Measurements from ENCODE around the gene PCDHGA6. TPM values are rescaled to one million over a fixed set of nuclear protein-coding genes. Genes with fewer than 3 reads are reported as not detected.
A peak's percentile ranks its signal among the peaks of the same experiment; 100 is the strongest.
"Not testable (repeated sequence)": the region's sequence is repeated elsewhere in the genome, so short reads cannot be mapped to it uniquely, and the experiment has no call there.

Gene PCDHGA6
- polyA plus RNA-seq (2014; cell fraction: cytosol; rRNA removed): 0.54 and 0.83 TPM in 2 replicates
- polyA plus RNA-seq (2014; cell fraction: nucleus; rRNA removed): 2.8 TPM in 2 replicates

DNA sequence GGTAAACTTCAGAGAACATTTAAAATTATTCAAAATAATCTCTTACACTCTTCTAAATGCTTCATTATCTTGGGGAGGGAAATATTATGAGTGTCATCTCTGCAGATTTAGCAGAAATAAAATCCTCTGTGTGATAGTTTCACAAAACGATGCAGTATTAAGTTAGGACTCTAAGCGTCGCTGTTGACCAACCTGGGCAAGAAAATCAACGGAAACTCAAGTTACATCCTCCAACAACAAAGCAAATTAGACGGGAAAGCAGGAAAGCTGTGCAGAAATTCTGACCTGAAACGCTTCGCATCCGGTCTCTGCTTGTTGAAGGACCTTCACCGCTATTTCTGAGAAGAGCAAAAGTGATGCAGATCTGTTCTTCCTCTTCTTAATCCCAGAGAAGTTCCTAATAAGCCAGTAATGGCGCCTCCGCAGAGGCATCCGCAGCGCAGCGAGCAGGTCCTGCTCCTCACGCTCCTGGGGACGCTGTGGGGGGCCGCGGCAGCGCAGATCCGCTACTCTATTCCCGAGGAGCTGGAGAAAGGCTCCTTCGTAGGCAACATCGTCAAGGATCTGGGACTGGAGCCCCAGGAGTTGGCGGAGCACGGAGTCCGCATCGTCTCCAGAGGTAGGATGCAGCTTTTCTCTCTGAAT, at the start of gene PCDHGA6:
Gene PCDHGA6, plus strand, starts transcription at position 219 of the 645 bp plus-strand sequence. Its CDS starts 193 bp downstream, at position 412.
- DNase-seq (ENCODE audit: low spot score): no peak

DNA sequence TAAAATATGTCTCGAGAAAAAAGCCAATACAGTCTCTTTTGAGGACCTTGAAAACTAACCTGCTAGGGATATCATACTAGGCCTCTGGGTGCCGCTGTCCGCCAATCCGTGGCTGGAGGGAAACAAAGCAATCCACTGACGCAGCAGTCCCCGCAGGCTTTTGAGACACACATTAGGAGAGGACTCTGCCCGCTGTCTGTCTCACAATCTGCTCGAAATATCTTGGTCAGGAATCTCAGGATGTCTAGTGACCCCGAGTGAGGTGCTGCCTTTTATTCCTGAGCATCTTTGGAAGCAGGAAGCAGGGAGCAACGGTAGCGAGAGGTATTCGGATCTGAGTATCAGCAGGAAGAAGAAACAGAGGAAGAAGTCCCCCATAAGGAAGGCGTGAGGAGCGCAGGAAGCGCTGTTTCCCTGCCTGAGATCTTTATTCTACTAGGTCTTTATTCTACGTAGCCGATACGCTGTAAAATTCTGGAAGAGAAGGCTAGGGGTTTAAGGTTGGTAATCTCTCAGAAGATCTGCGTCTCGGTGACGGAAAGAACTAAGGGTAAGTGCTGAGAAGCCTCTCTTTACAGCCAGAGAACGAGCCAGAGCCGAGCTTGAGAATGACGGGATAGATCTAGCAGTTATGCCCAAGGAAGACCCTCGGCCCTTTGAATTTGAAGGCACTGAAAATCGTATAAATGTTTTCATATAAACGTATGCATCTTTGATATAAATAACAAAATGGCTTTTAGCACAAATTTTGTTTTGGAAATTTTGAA, 47.4 kb upstream of the PCDHGA6 start:
- DNase-seq (ENCODE audit: low spot score): peak; percentile 72

DNA sequence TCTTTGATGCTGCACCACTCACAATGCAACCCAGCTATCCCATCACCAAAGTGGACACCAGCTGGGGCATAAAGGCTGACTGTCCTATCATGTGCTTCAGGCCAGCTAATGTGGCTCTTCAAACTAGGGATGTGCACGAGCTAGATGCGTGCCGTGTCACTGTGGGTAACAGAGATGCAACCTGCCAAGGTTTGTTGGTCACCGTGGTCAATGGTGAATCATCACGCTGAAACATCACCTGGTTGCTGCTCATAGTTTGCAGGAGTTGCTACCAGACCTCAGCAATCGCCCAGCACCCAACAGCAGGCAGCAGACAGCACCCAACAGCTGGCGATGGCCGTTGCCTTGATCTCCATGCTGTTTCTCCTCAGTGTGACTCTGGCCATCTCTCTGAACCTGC, 45.5 kb upstream of the PCDHGA6 start:
- DNase-seq (ENCODE audit: low spot score): no peak

DNA sequence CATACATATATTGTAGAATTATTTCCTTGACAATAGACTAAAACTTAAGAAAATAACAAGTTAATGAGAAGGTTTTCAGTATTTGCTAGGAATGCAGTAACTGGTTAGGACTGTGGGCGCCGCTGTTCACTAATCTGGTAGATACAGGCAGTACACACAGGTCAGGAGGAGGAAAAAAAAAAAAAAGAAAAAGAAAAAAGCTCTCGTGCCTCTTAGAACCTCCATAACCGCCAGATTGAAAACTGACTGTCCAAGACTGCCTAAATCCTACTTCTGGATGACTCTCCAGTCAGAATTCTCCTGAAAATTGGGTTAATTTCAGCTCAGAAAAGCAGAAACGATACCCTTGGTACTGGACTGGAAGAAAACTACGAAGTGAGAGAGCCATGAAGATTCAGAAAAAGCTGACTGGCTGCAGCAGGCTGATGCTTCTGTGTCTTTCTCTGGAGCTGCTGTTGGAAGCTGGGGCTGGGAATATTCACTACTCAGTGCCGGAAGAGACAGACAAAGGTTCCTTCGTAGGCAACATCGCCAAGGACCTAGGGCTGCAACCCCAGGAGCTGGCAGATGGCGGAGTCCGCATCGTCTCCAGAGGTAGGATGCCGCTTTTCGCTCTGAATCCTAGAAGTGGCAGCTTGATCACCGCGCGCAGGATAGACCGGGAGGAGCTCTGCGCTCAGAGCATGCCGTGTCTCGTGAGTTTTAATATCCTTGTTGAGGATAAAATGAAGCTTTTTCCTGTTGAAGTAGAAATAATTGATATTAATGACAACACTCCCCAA, 43.2 kb upstream of the PCDHGA6 start, which contains the start of gene PCDHGA1:
Gene PCDHGA1, plus strand, starts transcription at position 216 of the 782 bp plus-strand sequence.
- DNase-seq (ENCODE audit: low spot score): peak; percentile 74

DNA sequence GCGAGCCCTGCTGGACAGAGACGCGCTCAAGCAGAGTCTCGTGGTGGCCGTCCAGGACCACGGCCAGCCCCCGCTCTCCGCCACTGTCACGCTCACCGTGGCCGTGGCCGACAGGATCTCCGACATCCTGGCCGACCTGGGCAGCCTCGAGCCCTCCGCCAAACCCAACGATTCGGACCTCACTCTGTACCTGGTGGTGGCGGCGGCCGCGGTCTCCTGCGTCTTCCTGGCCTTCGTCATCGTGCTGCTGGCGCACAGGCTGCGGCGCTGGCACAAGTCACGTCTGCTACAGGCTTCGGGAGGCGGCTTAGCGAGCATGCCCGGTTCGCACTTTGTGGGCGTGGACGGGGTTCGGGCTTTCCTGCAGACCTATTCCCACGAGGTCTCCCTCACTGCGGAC, 41.1 kb upstream of the PCDHGA6 start:
- DNase-seq (ENCODE audit: low spot score): not testable (repeated sequence)

DNA sequence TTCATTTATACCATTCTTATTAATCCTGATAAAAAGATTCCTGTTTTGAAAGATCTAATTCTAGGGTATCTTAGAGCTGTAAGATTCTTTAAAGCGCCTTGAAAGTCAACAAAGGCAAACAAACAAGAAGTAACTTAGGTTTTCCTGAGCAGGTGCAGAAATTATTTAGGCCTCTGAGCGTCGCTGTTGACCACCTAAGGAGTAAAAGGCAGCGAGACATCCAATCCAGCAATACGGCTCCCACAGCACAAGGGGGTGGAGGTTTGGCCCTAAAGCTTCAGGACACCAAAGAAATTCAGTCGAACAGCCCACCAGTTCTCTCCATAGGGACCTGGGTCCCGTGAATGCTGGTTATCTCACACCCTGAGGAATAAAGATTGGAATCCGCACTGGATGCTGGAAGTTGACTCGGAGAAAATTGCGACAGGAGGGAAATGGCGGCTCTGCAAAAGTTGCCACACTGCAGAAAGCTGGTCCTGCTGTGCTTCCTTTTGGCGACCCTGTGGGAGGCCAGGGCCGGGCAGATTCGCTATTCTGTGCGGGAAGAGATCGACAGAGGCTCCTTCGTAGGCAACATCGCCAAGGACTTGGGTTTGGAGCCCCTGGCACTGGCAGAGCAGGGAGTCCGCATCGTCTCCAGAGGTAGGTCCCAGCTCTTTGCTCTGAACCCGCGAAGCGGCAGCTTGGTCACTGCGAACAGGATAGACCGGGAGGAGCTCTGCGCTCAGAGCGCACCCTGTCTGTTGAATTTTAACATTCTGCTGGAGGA, 35.0 kb upstream of the PCDHGA6 start, which contains the start of gene PCDHGA2:
Gene PCDHGA2, plus strand, starts transcription at position 223 of the 769 bp plus-strand sequence.
- peak; percentile 29 for DNase-seq (ENCODE audit: low spot score)

DNA sequence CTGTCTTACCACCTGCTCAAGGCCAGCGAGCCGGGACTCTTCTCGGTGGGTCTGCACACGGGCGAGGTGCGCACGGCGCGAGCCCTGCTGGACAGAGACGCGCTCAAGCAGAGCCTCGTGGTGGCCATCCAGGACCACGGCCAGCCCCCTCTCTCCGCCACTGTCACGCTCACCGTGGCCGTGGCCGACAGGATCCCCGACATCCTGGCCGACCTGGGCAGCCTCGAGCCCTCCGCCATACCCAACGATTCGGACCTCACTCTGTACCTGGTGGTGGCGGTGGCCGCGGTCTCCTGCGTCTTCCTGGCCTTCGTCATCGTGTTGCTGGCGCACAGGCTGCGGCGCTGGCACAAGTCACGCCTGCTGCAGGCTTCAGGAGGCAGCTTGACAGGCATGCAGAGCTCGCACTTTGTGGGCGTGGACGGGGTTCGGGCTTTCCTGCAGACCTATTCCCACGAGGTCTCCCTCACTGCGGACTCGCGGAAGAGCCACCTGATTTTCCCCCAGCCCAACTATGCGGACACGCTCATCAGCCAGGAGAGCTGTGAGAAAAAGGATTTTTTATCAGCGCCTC, 32.8 kb upstream of the PCDHGA6 start:
- not testable (repeated sequence) for DNase-seq (ENCODE audit: low spot score)

DNA sequence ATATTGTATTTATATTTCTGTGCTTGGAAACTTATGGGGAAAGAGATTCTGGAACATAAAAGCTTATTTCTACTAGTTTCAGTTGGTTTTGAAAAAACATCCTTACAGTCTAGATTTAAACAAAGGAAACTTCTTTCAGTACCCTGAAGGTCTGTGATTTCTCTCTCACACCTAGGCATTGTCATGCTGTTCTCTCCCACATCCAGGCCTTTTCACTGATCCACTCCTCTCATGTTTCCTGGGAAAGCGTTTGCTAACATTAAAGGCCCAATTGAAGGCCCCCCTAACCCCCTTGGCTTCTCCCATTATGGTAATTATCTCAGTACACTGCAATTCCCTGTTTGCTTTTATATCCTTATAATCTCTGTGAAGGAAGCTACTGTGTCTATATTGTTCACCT, 30.9 kb upstream of the PCDHGA6 start:
- no peak for DNase-seq (ENCODE audit: low spot score)

DNA sequence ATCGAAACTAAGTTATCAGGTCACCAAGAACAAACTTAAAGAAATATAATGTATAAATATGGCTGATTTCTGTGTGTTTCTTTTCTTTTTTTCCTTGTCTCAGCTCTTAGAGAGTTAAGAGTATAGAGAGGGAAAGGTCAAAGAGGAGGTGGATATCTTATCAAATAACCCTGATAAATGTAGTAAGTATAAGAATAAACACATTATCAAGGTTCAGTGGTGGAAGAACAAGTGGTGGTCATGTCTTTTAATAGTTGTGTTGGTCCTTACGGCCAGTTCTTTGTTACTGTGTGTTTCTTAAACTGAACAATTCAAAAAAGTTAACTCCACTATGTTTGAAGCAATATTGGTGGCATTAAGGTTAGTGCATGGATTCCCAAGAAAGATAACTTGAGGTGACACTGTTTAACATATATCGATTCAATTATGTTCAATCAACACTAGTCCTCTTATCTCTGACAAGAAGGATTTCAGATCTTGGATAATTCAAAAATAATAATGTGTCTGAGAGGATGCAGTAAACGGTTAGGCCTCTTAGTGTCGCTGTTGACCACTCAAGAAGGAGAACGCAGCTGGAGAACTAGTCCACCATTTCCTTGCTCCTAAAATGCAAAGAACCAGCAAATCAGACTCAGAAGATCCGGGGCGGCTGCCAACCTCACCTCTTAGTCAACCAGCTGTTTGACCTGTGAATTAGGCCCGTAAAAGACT, 30.3 kb upstream of the PCDHGA6 start, which contains the start of gene PCDHGA3:
Gene PCDHGA3, plus strand, starts transcription at position 588 of the 711 bp plus-strand sequence. CDS start 205 bp downstream, outside the sequence.
- DNase-seq (ENCODE audit: low spot score): peak; percentile 67

DNA sequence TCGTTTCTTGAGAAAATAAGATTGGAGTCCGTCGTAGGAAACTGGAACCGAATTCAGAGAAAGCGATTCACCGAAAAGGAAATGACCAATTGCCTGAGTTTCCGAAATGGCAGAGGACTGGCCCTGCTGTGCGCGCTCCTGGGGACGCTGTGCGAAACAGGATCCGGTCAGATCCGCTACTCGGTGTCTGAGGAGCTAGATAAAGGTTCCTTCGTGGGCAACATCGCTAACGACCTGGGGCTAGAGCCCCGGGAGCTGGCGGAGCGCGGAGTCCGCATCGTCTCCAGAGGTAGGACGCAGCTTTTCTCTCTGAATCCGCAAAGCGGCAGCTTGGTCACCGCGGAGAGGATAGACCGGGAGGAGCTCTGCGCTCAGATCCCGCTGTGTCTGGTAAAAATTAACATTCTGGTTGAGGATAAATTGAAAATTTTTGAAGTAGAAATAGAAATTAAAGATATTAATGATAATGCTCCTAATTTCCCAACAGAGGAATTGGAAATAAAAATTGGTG, 29.7 kb upstream of the PCDHGA6 start:
- no peak for DNase-seq (ENCODE audit: low spot score)

DNA sequence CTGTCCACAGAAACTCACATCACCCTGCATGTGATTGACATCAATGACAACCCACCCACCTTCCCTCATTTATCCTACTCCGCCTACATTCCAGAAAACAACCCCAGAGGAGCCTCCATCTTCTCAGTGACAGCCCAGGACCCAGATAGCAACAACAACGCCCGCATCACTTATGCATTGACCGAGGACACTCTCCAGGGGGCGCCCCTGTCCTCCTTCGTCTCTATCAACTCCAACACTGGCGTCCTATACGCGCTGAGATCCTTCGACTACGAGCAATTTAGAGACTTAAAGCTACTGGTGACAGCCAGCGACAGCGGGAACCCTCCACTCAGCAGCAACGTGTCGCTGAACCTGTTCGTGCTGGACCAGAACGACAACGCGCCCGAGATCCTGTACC, 28.4 kb upstream of the PCDHGA6 start:
- no peak for DNase-seq (ENCODE audit: low spot score)

DNA sequence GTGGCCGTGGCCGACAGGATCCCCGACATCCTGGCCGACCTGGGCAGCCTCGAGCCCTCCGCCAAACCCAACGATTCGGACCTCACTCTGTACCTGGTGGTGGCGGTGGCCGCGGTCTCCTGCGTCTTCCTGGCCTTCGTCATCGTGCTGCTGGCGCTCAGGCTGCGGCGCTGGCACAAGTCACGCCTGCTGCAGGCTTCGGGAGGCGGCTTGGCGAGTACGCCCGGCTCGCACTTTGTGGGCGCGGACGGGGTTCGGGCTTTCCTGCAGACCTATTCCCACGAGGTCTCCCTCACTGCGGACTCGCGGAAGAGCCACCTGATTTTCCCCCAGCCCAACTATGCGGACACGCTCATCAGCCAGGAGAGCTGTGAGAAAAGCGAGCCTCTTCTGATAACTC, 27.7 kb upstream of the PCDHGA6 start:
- not testable (repeated sequence) for DNase-seq (ENCODE audit: low spot score)

DNA sequence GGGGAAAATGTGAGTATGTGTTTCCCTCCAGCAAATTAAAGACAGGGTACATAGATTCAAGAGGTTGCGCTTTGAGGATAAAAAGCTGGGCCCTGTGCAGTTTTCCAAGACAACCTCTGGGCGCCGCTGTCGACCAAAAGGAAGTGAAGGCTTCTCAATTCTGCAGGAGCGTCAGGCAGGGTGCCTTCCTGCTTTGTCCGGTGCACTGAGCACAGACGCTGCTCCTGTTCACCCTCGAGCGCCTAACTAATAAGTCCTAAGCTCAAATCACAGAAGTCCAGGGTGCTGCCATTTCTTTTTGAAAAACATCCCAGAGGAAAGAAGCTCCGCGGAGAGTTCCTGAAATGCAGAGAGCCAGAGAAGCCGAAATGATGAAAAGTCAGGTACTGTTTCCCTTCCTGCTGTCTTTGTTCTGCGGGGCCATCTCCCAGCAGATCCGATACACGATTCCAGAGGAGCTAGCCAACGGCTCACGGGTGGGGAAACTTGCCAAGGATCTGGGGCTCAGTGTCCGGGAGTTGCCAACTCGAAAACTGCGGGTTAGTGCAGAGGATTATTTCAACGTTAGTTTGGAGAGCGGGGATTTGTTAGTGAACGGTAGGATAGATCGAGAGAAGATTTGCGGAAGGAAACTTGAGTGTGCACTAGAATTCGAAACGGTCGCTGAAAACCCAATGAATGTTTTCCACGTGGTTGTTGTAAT, 23.6 kb upstream of the PCDHGA6 start, which contains the start of gene PCDHGB1:
Gene PCDHGB1, plus strand, starts transcription at position 183 of the 703 bp plus-strand sequence. Its CDS starts 162 bp downstream, at position 345.
- DNase-seq (ENCODE audit: low spot score): peak; percentile 45

DNA sequence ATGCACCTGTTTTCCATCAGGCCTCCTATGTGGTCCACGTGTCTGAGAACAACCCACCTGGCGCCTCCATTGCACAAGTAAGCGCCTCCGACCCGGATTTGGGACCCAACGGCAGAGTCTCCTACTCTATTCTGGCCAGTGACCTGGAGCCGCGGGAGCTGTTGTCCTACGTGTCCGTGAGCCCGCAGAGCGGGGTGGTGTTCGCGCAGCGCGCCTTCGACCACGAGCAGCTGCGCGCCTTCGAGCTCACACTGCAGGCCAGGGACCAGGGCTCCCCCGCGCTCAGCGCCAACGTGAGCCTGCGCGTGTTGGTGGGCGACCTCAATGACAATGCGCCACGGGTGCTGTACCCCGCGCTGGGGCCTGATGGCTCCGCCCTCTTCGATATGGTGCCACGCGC, 22.1 kb upstream of the PCDHGA6 start:
- DNase-seq (ENCODE audit: low spot score): no peak

DNA sequence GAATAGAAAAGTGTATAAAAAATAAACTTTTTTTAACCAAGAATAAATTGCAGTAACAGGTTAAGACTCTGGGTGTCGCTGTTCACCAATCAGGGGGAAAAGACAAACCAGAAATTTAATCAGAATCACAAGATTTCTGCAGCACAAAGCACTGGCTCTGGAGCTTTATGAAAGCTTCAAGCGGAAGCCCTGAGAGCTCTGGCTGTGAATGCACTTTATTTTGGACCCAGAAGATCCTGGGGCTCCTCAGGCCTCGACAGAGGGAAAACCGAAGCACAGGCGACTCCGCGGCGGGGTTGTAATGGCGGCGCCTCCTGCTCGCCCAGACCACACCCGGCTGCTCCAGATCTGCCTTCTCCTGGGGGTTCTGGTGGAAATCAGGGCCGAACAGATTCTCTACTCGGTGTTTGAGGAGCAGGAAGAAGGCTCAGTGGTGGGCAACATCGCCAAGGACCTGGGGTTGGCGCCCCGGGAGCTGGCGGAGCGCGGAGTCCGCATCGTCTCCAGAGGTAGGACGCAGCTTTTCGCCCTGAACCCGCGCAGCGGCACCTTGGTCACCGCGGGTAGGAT, 18.7 kb upstream of the PCDHGA6 start, which contains the start of gene PCDHGA4:
Gene PCDHGA4, plus strand, starts transcription at position 122 of the 570 bp plus-strand sequence. Its CDS starts 87 bp downstream, at position 209.
- no peak for DNase-seq (ENCODE audit: low spot score)

DNA sequence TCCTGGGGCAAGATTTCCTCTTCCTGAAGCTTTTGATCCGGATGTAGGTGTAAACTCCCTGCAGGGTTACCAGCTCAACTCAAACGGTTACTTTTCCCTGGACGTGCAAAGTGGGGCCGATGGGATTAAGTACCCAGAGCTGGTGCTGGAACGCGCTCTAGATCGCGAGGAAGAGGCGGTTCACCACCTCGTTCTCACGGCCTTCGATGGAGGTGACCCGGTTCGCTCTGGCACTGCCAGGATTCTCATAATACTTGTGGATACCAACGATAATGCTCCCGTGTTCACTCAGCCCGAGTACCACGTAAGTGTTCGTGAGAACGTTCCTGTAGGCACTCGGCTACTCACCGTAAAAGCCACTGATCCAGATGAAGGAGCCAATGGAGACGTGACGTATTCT, 18.1 kb upstream of the PCDHGA6 start:
- DNase-seq (ENCODE audit: low spot score): no peak

DNA sequence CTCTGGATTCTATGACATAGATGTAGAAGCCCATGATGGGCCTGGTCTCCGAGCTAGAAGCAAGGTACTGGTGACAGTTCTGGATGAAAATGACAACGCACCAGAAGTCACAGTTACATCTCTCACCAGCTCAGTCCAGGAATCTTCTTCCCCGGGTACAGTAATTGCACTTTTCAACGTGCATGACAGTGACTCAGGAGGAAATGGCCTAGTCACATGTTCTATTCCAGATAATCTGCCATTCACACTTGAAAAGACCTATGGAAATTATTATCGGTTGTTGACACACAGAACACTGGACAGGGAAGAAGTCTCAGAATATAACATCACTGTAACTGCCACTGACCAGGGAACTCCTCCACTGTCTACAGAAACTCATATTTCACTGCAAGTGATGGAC, 17.6 kb upstream of the PCDHGA6 start:
- no peak for DNase-seq (ENCODE audit: low spot score)

DNA sequence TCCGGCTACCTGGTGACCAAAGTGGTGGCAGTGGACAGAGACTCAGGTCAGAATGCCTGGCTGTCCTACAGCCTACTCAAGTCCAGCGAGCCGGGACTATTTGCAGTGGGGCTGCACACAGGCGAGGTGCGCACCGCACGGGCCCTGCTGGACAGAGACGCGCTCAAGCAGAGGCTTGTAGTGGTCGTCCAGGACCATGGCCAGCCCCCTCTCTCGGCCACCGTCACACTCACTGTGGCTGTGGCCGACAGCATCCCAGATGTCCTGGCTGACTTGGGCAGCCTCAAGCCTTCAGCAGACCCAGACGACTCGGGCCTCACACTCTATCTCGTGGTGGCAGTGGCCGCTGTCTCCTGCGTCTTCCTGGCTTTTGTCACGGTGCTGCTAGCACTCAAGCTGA, 16.7 kb upstream of the PCDHGA6 start:
- no peak for DNase-seq (ENCODE audit: low spot score)
